IMR-90 (cell line): ENCODE results near the gene CEACAM21. TPM values are rescaled to one million over a fixed set of nuclear protein-coding genes. Genes with fewer than 3 reads are reported as not detected.

Source experiments
- ATAC-seq: fragments of 200-7000 bp; cut with Tn5 transposase; 2 replicates; pipeline ENCODE4 v1.9.1; 2020; ENCODE audit warnings: low read depth, mild to moderate bottlenecking, moderate library complexity
- BruUV-seq: library from RNA; stranded (reverse); fragments of 400-500 nt; replicated peaks from 2 replicates; lab custom pipeline; 2021; lab: Mats Ljungman, UMichigan
- CTCF ChIA-PET: fragments of 300-600 bp; formaldehyde crosslinking; extraction: SDS; loops from one replicate; lab custom pipeline; 2021; ENCODE audit warnings: antibody characterized with exemption; lab: Yijun Ruan, JAX
- POLR2A ChIA-PET: fragments of 300-600 bp; sonication (Branson Sonifier 250); formaldehyde crosslinking; loops from one replicate; lab custom pipeline; 2022; ENCODE audit warnings: antibody characterized with exemption; ENCODE audit not compliant: unreplicated experiment; lab: Charles Lee
- DNase-seq: peaks from one replicate; pipeline ENCODE4 v3.0.0; 2013
- H2AFZ ChIP-seq: replicated peaks from 2 replicates; pipeline ENCODE3; 2013; ENCODE audit warnings: low read length, mild to moderate bottlenecking; ENCODE audit not compliant: poor library complexity
- H2AK5ac ChIP-seq: 2 replicates; pipeline ENCODE4 v1.6.1; 2013; ENCODE audit warnings: low read depth, low read length, inconsistent platforms
- H2AK9ac ChIP-seq: replicated peaks from 2 replicates; pipeline ENCODE3; 2013; ENCODE audit warnings: mild to moderate bottlenecking, low read depth, low read length, moderate library complexity; ENCODE audit not compliant: poor library complexity
- H2BK120ac ChIP-seq: 2 replicates; pipeline ENCODE4 v1.6.1; 2013; ENCODE audit warnings: low read depth, low read length, inconsistent platforms
- H2BK15ac ChIP-seq: 3 replicates; pipeline ENCODE4 v1.6.1; 2013; ENCODE audit warnings: low read depth, low read length, inconsistent platforms
- H2BK20ac ChIP-seq: 2 replicates; pipeline ENCODE4 v1.6.1; 2013; ENCODE audit warnings: low read depth, mild to moderate bottlenecking, inconsistent platforms, low read length, moderate library complexity
- H2BK5ac ChIP-seq: 2 replicates; pipeline ENCODE4 v1.6.1; 2013; ENCODE audit warnings: mild to moderate bottlenecking, low read depth, low read length, inconsistent platforms; ENCODE audit not compliant: poor library complexity, severe bottlenecking
- H3K14ac ChIP-seq: replicated peaks from 2 replicates; pipeline ENCODE4 v1.6.1; 2013; ENCODE audit warnings: low read depth, low read length, inconsistent platforms
- H3K18ac ChIP-seq: 2 replicates; pipeline ENCODE4 v1.6.1; 2013; ENCODE audit warnings: low read depth, low read length, control low read depth
- H3K23ac ChIP-seq: 2 replicates; pipeline ENCODE4 v1.6.1; 2013; ENCODE audit warnings: low read depth, low read length, inconsistent platforms
- H3K27ac ChIP-seq: 2 replicates; pipeline ENCODE4 v1.5.1; 2013; ENCODE audit warnings: mild to moderate bottlenecking, control low read depth, low read length; ENCODE audit not compliant: insufficient read depth
- H3K27me3 ChIP-seq: 2 replicates; pipeline ENCODE4 v1.6.1; 2013; ENCODE audit warnings: low read length; ENCODE audit not compliant: control insufficient read depth, insufficient read depth
- H3K36me3 ChIP-seq: 2 replicates; pipeline ENCODE4 v1.6.1; 2013; ENCODE audit warnings: low read length, mixed read lengths; ENCODE audit not compliant: control insufficient read depth, insufficient read depth
- H3K4ac ChIP-seq: 2 replicates; pipeline ENCODE4 v1.6.1; 2013; ENCODE audit warnings: low read depth, low read length, inconsistent platforms
- H3K4me1 ChIP-seq: 2 replicates; pipeline ENCODE4 v1.6.1; 2013; ENCODE audit warnings: low read length, mixed read lengths; ENCODE audit not compliant: control insufficient read depth, insufficient read depth
- H3K4me2 ChIP-seq: 2 replicates; pipeline ENCODE4 v1.6.1; 2013; ENCODE audit warnings: low read depth, mild to moderate bottlenecking, control low read depth, low read length, moderate library complexity
- H3K4me3 ChIP-seq: 2 replicates; pipeline ENCODE4 v1.5.1; 2013; ENCODE audit warnings: low read depth, mild to moderate bottlenecking, control low read depth, low read length, moderate library complexity; ENCODE audit not compliant: insufficient read depth
- H3K56ac ChIP-seq: 2 replicates; pipeline ENCODE4 v1.6.1; 2013; ENCODE audit warnings: low read length, inconsistent platforms; ENCODE audit not compliant: insufficient read depth; ENCODE audit errors: extremely low read depth
- H3K79me1 ChIP-seq, 2 experiments: 2 replicates each; pipeline ENCODE4 v1.6.1; 2013; ENCODE audit warnings: low read length in 2 of 2, inconsistent platforms in 1 of 2, low read depth in 1 of 2
- H3K9ac ChIP-seq: 2 replicates; pipeline ENCODE4 v1.6.1; 2013; ENCODE audit warnings: low read depth, low read length, control low read depth
- H3K9me1 ChIP-seq: 2 replicates; pipeline ENCODE4 v1.6.1; 2013; ENCODE audit warnings: low read length, inconsistent platforms; ENCODE audit not compliant: insufficient read depth
- H3K9me3 ChIP-seq: 2 replicates; pipeline ENCODE4 v1.6.1; 2013; ENCODE audit warnings: low read length; ENCODE audit not compliant: control insufficient read depth, insufficient read depth
- H4K20me1 ChIP-seq: 2 replicates; pipeline ENCODE4 v1.6.1; 2013; ENCODE audit warnings: low read length, inconsistent platforms; ENCODE audit not compliant: insufficient read depth
- H4K5ac ChIP-seq: 2 replicates; pipeline ENCODE4 v1.6.1; 2013; ENCODE audit warnings: mild to moderate bottlenecking, low read depth, low read length, control low read depth
- H4K8ac ChIP-seq, 2 experiments: 2 replicates each; pipeline ENCODE4 v1.6.1; 2013; ENCODE audit warnings: low read depth in 2 of 2, low read length in 2 of 2, control low read depth in 1 of 2, inconsistent platforms in 1 of 2
- H4K91ac ChIP-seq: 2 replicates; pipeline ENCODE4 v1.6.1; 2013; ENCODE audit warnings: low read depth, low read length, inconsistent platforms; ENCODE audit not compliant: insufficient read depth
- CHD1 ChIP-seq: IDR thresholded peaks from 2 replicates; pipeline ENCODE4 v1.6.1; 2012; ENCODE audit warnings: low read depth, low read length, improper control_type of control experiment
- FOS ChIP-seq: fragments of 150-350 bp; IDR thresholded peaks from 2 replicates; pipeline ENCODE4 v1.6.1; 2016; ENCODE audit warnings: low read depth, low read length
- NFE2L2 ChIP-seq: fragments of 150-350 bp; IDR thresholded peaks from 2 replicates; pipeline ENCODE4 v1.6.1; 2016; ENCODE audit warnings: low read depth, mild to moderate bottlenecking, low read length
- RCOR1 ChIP-seq: IDR thresholded peaks from 2 replicates; pipeline ENCODE4 v1.6.1; 2012; ENCODE audit warnings: mild to moderate bottlenecking, low read length, improper control_type of control experiment; ENCODE audit not compliant: insufficient replicate concordance
- RFX5 ChIP-seq: IDR thresholded peaks from 2 replicates; pipeline ENCODE4 v1.8.0; 2012; ENCODE audit warnings: low read depth, mild to moderate bottlenecking, low read length, moderate library complexity
- WGBS, 2 experiments: methylation state at CpG; one replicate each; pipeline versions ENCODE4 v1.1.5 to v1.1.7; 2013; ENCODE audit warnings: missing lambda C conversion rate in 2 of 2; ENCODE audit not compliant: insufficient read length in 1 of 2; ENCODE audit errors: extremely low coverage in 2 of 2; 5-methylcytosine and 5-hydroxymethylcytosine counted together
- dilution Hi-C: fragments of 300-500 bp; cut with HindIII; formaldehyde crosslinking; loops from one replicate; pipeline ENCODE4 v1.14.3; 2018; ENCODE audit warnings: low sequenced_read_pairs; ENCODE audit not compliant: unreplicated experiment
- in situ Hi-C: fragments of 300-500 bp; cut with MboI; formaldehyde crosslinking; loops from 3 replicates; pipeline ENCODE4 v1.14.3; 2019; ENCODE audit warnings: low sequenced_read_pairs, inconsistent platforms, mixed read lengths
- intact Hi-C: fragments of 100-400 bp; cut with micrococcal nuclease; formaldehyde crosslinking; loops from 2 replicates; pipeline ENCODE4 v1.10.0; 2022
- polyA plus RNA-seq, 3 experiments: library from polyadenylated mRNA; depleted of rRNA; stranded (reverse); fragments of >200 nt; gene quantifications; 2 replicates each; pipeline ENCODE4 v1.2.3, GENCODE V29; 2012; ENCODE audit warnings: low replicate concordance in 1 of 3
- total RNA-seq: library from RNA; depleted of rRNA; stranded (reverse); fragments of >200 nt; gene quantifications from 2 replicates; pipeline ENCODE4 v1.2.3, GENCODE V29; 2012
- TF ChIP-seq, protein P1 (sequence below): conservative IDR thresholded peaks from 2 replicates; pipeline ENCODE4 v1.5.1; 2012; ENCODE audit warnings: mild to moderate bottlenecking, low read depth, low read length, improper control_type of control experiment

Gene CEACAM21
- total and polyA plus RNA-seq, 2 of the 4 experiments (the other 2 are of a cell fraction), result not detected

DNA sequence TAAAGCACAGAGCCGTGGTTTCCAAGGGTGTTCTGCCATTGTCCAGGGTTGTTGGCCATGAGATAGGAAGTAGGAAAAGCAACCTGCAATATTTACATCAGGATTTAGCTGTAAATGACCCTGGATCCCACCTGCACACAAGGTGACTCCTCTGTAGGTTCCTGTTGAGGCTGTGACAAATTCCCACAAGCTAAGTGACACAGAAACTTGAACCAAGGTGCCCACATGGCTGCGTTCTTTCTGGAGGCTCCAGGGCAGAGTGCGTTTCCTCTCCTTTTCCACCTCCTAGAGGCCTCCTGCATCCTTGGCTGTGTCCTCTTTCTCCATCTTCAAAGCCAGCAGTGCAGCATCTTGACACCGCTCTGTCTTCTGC is 11.9 kb downstream of the CEACAM21 start:
- Histone ChIP-seq H3K4me3 (no peak overlapping the region), H3K18ac (no peak overlapping the region), H3K9me3 (no peaks in the 10 kb centered on the region), H3K27ac (no peak overlapping the region), H3K36me3 (no peaks in the 10 kb centered on the region), H2BK5ac (no peak overlapping the region), H2BK120ac (no peak overlapping the region), H2AFZ (no peak overlapping the region), H3K27me3 (no peaks in the 10 kb centered on the region), H3K4ac (no peak overlapping the region), H3K56ac (no peak overlapping the region), H4K20me1 (no peaks in the 10 kb centered on the region; the same call in 1 of the 2 replicates), H3K79me1 (no peaks in the 10 kb centered on the region), H3K23ac (no peak overlapping the region), H4K5ac (no peak overlapping the region), H4K8ac (no peak overlapping the region), H3K4me2 (no peak overlapping the region), H3K14ac (no peak overlapping the region), H2BK15ac (no peak overlapping the region), H2AK5ac (no peak overlapping the region), H2BK20ac (no peak overlapping the region), H3K9me1 (no peaks in the 10 kb centered on the region), H3K4me1 (no peaks in the 10 kb centered on the region), H3K9ac (no peak overlapping the region), H2AK9ac (no peak overlapping the region), H4K91ac (no peak overlapping the region)
- intact Hi-C loops, result no loop called here
- no peak for DNase-seq
- ATAC-seq, result no peak
- ChIA-PET CTCF (no interaction called here), POLR2A (no interaction called here)
- no CpG with 5 or more reads among the region's 4 CpGs for whole genome bisulfite sequencing, 2 experiments
- TF ChIP-seq CHD1, result no peak
- TF ChIP-seq, protein P1, sequence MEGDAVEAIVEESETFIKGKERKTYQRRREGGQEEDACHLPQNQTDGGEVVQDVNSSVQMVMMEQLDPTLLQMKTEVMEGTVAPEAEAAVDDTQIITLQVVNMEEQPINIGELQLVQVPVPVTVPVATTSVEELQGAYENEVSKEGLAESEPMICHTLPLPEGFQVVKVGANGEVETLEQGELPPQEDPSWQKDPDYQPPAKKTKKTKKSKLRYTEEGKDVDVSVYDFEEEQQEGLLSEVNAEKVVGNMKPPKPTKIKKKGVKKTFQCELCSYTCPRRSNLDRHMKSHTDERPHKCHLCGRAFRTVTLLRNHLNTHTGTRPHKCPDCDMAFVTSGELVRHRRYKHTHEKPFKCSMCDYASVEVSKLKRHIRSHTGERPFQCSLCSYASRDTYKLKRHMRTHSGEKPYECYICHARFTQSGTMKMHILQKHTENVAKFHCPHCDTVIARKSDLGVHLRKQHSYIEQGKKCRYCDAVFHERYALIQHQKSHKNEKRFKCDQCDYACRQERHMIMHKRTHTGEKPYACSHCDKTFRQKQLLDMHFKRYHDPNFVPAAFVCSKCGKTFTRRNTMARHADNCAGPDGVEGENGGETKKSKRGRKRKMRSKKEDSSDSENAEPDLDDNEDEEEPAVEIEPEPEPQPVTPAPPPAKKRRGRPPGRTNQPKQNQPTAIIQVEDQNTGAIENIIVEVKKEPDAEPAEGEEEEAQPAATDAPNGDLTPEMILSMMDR, result no peak
- TF ChIP-seq FOS, result no peak
- no peak for TF ChIP-seq NFE2L2
- TF ChIP-seq RFX5, result no peak
- TF ChIP-seq RCOR1, result no peak
- no TSS peak for BruUV-seq
- in situ Hi-C loops, result no loop called here
- dilution Hi-C loops, result no loop called here
